Measurements from ENCODE around the gene EGFLAM.
"Not testable (repeated sequence)": the region's sequence is repeated elsewhere in the genome, so short reads cannot be mapped to it uniquely, and the experiment has no call there.

The EGFLAM gene

DNA sequence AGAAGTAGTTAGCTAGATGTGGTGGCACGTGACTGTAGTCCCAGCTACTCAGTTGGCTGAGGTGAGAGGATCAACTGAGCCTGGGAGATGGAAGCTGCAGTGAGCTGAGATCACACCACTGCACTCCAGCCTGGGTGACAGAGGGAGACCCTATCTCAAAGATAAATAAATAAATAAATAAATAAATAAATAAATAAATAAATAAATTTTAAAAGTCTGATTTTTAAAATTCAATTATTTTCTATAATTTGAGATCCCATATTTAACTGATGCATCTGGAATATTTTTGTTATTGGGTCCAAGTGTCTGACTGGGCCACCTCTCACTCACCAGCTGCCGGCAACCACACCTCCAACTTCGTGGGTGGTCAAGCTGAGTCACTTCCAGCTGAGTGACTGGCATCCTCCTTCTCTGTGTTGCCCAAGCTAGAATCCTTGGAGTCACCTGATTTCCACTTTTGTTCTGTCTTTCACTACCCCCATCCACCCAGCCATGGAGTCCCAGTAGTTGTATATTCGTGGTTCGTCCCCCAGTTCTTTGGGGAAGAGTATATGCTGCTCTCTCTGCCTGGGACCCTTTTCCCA, 70.9 kb downstream of the EGFLAM start:
- FAIRE-seq: peak; percentile 88
- peak; percentile 82 for DNase-seq (ENCODE audit: low spot score)

- FAIRE-seq (peak; percentile 84), DNase-seq (ENCODE audit: low spot score) (peak; percentile 81)
Measured at GRCh38 chr5:38330207-38330606, 71.8 kb downstream of the EGFLAM start.

- no peak for FAIRE-seq
- no peak for DNase-seq (ENCODE audit: low spot score)
Measured at GRCh38 chr5:38331831-38332230, 73.5 kb downstream of the EGFLAM start.

GRCh38 chr5:38333181-38333580, 74.8 kb downstream of the EGFLAM start:
- not testable (repeated sequence) for DNase-seq (ENCODE audit: low spot score)

GRCh38 chr5:38338455-38338854, 80.1 kb downstream of the EGFLAM start:
- FAIRE-seq (no peak), DNase-seq (ENCODE audit: low spot score) (no peak)

More at GRCh38 chr5:38333181-38333580, 74.8 kb downstream of the EGFLAM start:
- not testable (repeated sequence) for FAIRE-seq

- no peak for DNase-seq (ENCODE audit: low spot score)
- FAIRE-seq: no peak
Measured at GRCh38 chr5:38339446-38339845, 81.1 kb downstream of the EGFLAM start.

GRCh38 chr5:38341056-38341455, 82.7 kb downstream of the EGFLAM start:
- DNase-seq (ENCODE audit: low spot score) (no peak), FAIRE-seq (no peak)

DNA sequence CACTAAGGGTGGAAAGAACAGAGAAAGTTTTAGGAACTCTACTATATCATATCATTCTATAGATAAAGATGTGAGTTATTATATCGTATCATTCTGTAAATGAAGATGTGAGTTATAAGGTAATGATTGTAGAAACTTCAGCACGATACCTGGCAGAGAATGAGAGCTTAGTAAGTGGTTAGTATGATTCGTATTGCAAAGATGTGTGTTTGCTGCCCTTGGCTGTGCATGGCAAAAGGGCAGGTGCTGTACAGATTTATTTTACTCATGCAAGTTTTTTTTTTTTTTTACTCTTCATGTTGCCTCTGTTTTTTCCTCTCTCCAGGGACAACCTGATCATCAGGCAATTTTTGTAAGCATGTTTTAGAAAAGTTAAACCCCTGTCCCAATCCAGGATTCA, 83.3 kb downstream of the EGFLAM start:
- DNase-seq (ENCODE audit: low spot score) (no peak), FAIRE-seq (no peak)

GRCh38 chr5:38342261-38342660, 83.9 kb downstream of the EGFLAM start:
- FAIRE-seq (no peak), DNase-seq (ENCODE audit: low spot score) (no peak)

DNA sequence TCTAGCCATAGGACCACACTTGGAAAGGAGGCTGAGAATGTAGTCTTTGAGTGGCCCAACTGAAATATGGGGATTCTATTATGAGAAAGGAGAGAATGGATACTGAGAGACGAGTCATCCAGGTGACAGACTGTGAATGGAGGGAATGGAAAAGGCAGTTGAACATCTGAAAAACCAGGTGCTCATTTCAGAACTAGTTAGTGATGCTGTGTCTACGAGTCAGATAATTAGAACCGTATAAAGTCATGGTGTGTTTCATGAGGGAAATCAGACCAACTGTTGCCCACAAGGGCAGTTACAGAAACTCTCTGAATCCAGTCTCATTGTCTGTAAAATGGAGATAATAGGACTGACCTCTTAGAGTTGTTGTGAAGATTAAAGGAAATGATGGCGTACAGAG, 86.5 kb downstream of the EGFLAM start:
- no peak for DNase-seq (ENCODE audit: low spot score)
- no peak for FAIRE-seq

DNA sequence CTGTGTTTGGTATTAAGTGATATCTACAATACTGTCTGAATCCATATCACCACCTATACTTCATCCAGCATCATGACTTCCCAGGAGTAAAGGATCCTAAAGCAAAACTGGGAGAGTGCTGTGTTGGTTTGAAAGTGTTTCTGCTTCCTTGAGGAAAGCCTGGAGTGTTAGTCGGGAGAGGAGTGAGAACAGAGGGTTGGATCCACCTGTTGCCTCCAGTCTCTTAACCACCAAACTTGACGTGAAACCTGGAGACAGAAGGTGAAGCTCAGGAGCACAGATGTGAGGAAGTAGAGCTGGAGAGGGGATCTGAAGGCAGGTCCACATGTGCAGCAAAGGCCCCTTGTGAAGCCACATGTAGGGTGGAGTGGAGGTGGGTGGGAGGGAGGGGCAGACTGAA, 88.2 kb downstream of the EGFLAM start:
- DNase-seq (ENCODE audit: low spot score) (no peak), FAIRE-seq (no peak)

DNA sequence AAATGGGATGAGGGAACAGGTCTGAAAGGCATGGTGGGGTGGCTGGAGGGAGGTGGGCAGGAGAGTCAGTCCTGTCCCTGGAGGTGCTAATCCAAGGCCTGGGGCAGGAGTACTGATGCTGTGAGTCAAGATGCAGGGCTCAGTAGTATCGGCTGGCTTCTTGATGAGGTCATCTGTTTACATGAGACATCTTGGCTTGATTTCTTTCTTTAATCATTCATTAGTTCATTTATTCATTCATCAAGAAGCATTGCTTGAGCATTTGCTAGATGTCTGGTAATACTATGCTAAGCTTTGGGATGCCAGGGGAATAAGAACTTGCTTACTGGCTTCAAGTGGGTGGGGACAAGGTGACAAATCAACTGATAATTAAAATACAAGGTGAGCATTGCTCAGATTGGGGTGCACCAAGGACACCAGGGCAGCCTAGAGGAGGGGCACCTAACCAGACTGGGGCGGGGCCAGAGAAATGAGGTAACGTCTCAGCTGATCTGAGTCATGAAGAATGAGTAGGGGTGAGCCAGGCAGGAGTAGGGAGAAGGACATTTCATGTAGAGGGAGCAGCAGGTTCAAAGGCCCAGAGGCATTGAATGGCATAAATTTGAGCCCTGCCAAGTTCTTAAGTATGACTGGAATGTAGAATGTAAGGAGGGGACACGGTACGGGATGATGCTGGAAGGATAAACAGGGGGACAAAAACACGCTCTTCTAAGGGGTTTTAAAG, 88.8 kb downstream of the EGFLAM start:
- DNase-seq (ENCODE audit: low spot score) (peak; percentile 44), FAIRE-seq (no peak)

DNA sequence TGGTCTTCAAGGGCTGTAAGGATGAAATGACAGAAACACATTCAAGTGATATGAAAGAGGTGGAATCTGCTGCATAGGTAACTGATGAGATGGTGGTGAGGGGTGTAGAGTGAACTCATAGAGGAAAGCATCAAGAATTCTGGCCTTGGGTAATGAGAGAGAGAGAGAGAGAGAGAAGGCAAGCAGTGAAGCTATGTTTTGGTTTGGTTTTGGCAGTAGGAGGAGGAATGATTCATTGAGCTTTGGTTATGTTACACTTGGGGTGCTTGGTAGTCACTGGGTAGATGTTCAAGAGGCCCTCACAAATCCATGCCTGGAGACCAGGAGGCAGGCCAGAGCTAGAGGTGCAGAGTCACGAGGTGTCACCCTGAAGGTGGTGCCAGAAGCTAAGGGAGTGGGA, 89.5 kb downstream of the EGFLAM start:
- FAIRE-seq (no peak), DNase-seq (ENCODE audit: low spot score) (no peak)

- DNase-seq (ENCODE audit: low spot score) (no peak), FAIRE-seq (no peak)
Measured at GRCh38 chr5:38360323-38361061, 102.1 kb downstream of the EGFLAM start.

DNA sequence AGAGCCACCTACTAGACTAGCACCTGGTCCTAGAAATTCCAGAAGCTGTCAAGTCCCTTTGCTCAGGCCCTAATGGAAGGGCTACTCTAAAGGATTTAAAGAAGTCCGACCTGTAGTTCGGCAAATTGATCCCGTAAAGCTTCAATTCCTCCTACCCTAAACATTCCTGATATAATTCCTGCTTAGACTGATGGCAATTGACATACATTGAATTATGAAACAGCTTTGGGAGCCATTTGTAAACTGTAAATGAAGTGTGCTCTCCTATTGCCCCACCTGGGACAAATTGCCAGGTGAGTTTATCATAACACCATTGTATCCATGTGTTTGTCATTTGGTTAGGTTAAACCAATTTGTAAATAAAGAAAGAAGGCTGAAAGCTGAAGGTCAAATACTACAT, 104.4 kb downstream of the EGFLAM start:
- DNase-seq (ENCODE audit: low spot score): no peak
- no peak for FAIRE-seq

DNA sequence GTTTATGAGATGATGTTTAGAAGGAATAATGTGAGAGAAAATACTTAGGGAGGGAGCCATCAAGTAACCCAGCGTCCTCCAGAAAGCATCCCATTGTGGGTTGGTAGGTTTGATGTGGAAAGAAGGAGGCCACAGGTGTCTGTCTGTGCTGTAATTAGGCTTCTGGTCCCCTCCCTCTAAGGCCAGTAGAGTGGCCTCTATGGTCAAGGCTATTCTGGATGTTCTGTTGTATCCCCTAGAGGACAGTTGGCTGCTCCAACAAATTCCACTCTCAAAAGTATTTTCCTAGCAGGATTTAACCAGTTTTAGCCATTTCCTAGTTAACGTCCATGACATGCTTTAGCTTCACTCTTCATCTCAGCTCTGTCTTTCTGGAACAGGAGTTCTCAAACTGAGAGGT, 106.5 kb downstream of the EGFLAM start:
- FAIRE-seq (no peak), DNase-seq (ENCODE audit: low spot score) (no peak)

DNA sequence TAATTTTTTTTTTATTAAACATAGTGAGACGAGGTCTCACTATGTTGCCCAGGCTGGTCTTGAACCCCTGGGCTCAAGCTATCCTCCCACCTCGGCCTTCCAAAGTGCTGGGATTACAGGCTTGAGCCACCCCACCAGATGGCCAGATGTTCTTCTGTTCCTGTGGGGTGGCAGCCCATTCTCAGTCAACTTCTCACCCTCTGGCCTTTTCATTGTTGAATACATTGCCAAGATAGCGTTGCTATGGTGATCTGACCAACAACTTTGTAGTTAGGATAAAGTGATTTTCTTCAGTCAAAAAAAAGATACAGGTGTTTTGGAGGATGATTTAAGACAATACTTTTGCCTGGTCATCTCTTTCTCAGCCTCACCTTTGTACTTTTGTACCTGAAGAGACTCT, 109.1 kb downstream of the EGFLAM start:
- no peak for DNase-seq (ENCODE audit: low spot score)
- no peak for FAIRE-seq

DNA sequence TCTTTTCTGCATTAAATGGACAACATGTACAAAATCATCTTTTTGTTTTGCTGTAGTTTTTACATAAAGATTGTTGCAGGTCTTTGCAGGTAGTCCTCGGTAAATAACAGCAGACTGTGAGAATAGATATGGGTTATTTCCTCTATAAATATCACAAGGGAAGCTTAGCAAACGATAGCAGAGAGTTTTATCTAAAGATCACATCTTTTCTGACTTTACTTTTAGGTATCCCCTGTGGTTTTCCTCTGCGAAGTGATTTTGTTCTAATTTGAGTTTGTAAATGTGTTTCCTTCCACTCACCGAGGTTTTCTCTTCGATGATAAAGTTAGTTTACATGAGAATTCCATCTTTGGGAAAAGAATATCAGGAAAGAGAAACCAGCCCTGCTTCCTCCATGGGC, 109.6 kb downstream of the EGFLAM start:
- no peak for FAIRE-seq
- DNase-seq (ENCODE audit: low spot score): no peak

DNA sequence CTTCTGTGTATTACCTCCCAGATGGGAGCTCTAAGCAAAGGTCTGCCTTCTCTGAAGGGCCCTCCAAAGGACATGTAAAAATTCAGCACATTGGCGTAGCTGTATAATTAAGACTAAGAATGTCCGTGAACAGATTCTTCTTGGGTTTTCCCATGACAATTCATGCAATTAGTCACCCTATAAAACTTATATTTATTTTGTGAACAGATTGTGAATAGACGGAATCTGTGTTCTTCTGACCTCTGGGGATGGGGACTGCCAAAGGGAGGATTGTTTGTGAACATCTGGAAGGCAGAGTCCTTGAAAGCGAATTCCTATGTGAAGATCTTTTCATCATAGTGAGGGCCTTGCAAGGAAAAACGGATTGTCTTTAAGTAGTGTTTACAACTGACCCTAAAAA, 111.3 kb downstream of the EGFLAM start:
- FAIRE-seq (no peak), DNase-seq (ENCODE audit: low spot score) (no peak)

DNA sequence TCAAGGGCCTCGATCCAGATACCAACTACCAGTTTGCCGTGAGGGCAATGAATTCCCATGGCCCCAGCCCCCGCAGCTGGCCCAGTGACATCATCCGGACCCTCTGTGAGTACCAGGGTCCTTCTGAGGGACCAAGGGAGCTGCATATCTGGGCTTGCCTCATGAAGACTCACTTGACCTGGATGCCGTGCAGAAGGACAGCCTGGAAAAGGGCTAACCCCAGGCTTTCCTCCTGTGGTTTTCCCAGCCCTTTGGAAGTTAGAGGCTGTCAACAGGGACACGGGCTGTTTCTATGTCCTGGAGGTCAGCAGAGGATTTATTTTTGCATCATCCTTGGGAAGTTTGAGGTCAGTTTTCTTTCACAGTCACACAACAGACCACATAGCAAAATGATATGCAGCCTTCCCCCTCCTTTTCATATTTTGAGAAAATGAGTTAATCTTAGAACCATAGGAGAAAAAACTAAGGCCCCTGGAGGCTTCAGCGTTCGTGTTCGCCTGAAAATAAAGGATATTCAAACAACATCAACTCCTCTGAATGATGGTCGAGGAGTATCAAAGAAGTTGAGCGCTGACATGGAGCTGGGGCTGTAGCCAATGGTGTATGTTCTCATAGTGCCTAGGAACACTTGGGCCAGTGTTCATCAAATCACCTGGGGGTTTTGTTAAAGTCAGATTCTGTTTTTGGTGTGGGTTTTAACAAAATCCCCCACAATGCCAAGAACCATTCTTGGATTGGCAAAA, 112.2 kb downstream of the EGFLAM start:
- DNase-seq (ENCODE audit: low spot score): no peak
- FAIRE-seq: no peak

DNA sequence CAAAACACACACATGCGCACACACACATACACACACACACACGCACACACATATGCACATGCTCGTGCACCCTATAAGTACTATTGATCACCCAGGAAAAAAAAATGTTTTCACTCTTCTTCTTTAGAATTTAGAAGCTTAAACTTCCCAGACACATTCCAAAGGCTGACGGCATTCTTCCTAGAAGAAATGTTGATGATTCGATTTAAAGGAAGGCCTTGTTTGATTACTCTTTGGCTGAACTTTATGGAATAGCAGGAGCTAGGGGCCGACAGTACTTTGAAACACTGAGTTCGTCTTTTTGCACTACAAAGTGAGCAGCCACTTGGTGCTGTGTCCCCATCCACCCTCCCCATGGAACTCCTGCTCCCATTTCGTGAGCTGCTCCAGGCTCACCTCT, 113.2 kb downstream of the EGFLAM start:
- FAIRE-seq (no peak), DNase-seq (ENCODE audit: low spot score) (no peak)

GRCh38 chr5:38373743-38374142, 115.4 kb downstream of the EGFLAM start:
- FAIRE-seq (no peak), DNase-seq (ENCODE audit: low spot score) (no peak)

All from RCC 7860 (cell line).